Astrocyte (in vitro differentiated cells and primary cell): ENCODE measurements around the gene ATP6V0B. TPM values are rescaled to one million over a fixed set of nuclear protein-coding genes. Genes with fewer than 3 reads are reported as not detected.
A peak's percentile ranks its signal among the peaks of the same experiment; 100 is the strongest.

Experiments
- DNase-seq: peaks from one replicate; pipeline ENCODE4 v3.0.0-alpha.2; 2010; ENCODE audit warnings: low read depth
- FAIRE-seq: peaks from 2 replicates; lab custom pipeline; 2011; peaks lifted over from hg19 to GRCh38; lab: Jason Lieb, UNC
- H2AFZ ChIP-seq: 2 replicates; pipeline ENCODE4 v1.6.0; 2012; ENCODE audit warnings: low read depth, low read length, inconsistent platforms
- H3K27ac ChIP-seq: 2 replicates; pipeline ENCODE4 v1.5.1; 2011; ENCODE audit warnings: low read depth, low read length, inconsistent platforms
- H3K27me3 ChIP-seq: 2 replicates; pipeline ENCODE4 v1.6.0; 2011; ENCODE audit warnings: low read length, inconsistent platforms; ENCODE audit not compliant: insufficient read depth
- H3K36me3 ChIP-seq: 2 replicates; pipeline ENCODE4 v1.5.1; 2011; ENCODE audit warnings: low read length, inconsistent platforms; ENCODE audit not compliant: insufficient read depth
- H3K4me1 ChIP-seq: 2 replicates; pipeline ENCODE4 v1.5.1; 2011; ENCODE audit warnings: low read length, inconsistent platforms; ENCODE audit not compliant: insufficient read depth
- H3K4me2 ChIP-seq: 2 replicates; pipeline ENCODE4 v1.6.0; 2012; ENCODE audit warnings: low read length, inconsistent platforms
- H3K4me3 ChIP-seq: 2 replicates; pipeline ENCODE4 v1.5.1; 2011; ENCODE audit warnings: low read depth, mild to moderate bottlenecking, low read length, inconsistent platforms; ENCODE audit not compliant: insufficient read depth
- H3K79me2 ChIP-seq: 2 replicates; pipeline ENCODE4 v1.6.0; 2012; ENCODE audit warnings: mild to moderate bottlenecking, low read length, inconsistent platforms; ENCODE audit not compliant: insufficient read depth
- H3K9ac ChIP-seq: 2 replicates; pipeline ENCODE4 v1.6.0; 2012; ENCODE audit warnings: mild to moderate bottlenecking, low read length, inconsistent platforms
- H3K9me3 ChIP-seq: 2 replicates; pipeline ENCODE4 v1.5.1; 2012; ENCODE audit warnings: low read depth, mild to moderate bottlenecking, low read length, inconsistent platforms; ENCODE audit not compliant: insufficient read depth
- H4K20me1 ChIP-seq: 2 replicates; pipeline ENCODE4 v1.6.0; 2012; ENCODE audit warnings: low read length, inconsistent platforms; ENCODE audit not compliant: insufficient read depth
- H3K27ac Mint-ChIP-seq: one replicate; pipeline ENCODE4 v1.8.0; 2021; ENCODE audit warnings: mild to moderate bottlenecking, mixed read lengths; ENCODE audit not compliant: unreplicated experiment
- H3K27me3 Mint-ChIP-seq: one replicate; pipeline ENCODE4 v1.8.0; 2021; ENCODE audit warnings: low read depth, mixed read lengths; ENCODE audit not compliant: unreplicated experiment
- H3K36me3 Mint-ChIP-seq: one replicate; pipeline ENCODE4 v1.8.0; 2021; ENCODE audit warnings: low read depth, mixed read lengths; ENCODE audit not compliant: unreplicated experiment
- H3K4me1 Mint-ChIP-seq: one replicate; pipeline ENCODE4 v1.8.0; 2021; ENCODE audit warnings: low read depth, mixed read lengths; ENCODE audit not compliant: unreplicated experiment
- H3K4me3 Mint-ChIP-seq: one replicate; pipeline ENCODE4 v1.8.0; 2021; ENCODE audit warnings: mild to moderate bottlenecking, moderate library complexity, mixed read lengths; ENCODE audit not compliant: unreplicated experiment
- H3K9me3 Mint-ChIP-seq: one replicate; pipeline ENCODE4 v1.8.0; 2021; ENCODE audit warnings: mild to moderate bottlenecking, mixed read lengths; ENCODE audit not compliant: unreplicated experiment
- CTCF ChIP-seq: IDR thresholded peaks from 2 replicates; pipeline ENCODE4 v1.5.1; 2011; ENCODE audit warnings: low read depth, mild to moderate bottlenecking, inconsistent platforms, low read length, moderate library complexity; ENCODE audit not compliant: insufficient read depth
- EZH2 ChIP-seq: IDR thresholded peaks from 2 replicates; pipeline ENCODE4 v1.6.1; 2012; ENCODE audit warnings: mild to moderate bottlenecking, low read length, inconsistent platforms; ENCODE audit not compliant: insufficient read depth
- total RNA-seq: library from RNA; stranded (reverse); gene quantifications from 2 replicates; pipeline ENCODE4 v1.2.1, GENCODE V29; 2021

ATP6V0B gene
- total RNA-seq, 1 donor from 2014 or later, result 175 TPM

- TF ChIP-seq EZH2 (no peak), CTCF (no peak)
- Mint-ChIP-seq H3K9me3 (no peaks in the 10 kb centered on the region), H3K27me3 (no peaks in the 10 kb centered on the region), H3K36me3 (peaks cover 21% of the 10 kb centered on the region), H3K27ac (peak overlapping the region; percentile 76), H3K4me3 (peak overlapping the region; percentile 88), H3K4me1 (peaks cover 34% of the 10 kb centered on the region)
- Histone ChIP-seq H3K9ac (no peak overlapping the region), H3K4me2 (peak overlapping the region; percentile 97), H3K79me2 (peaks cover 65% of the 10 kb centered on the region), H3K36me3 (peaks cover 24% of the 10 kb centered on the region), H3K4me1 (peaks cover 45% of the 10 kb centered on the region), H2AFZ (no peak overlapping the region), H3K27ac (no peak overlapping the region), H3K9me3 (no peaks in the 10 kb centered on the region), H3K27me3 (no peaks in the 10 kb centered on the region), H3K4me3 (no peak overlapping the region), H4K20me1 (peaks cover 49% of the 10 kb centered on the region)
- FAIRE-seq, result no peak
- DNase-seq, result no peak
Observed at GRCh38 chr1:43976890-43977289, 2.1 kb downstream of the ATP6V0B start.

- Histone ChIP-seq H3K4me2 (peak overlapping the region; percentile 97), H3K9me3 (no peaks in the 10 kb centered on the region), H3K36me3 (peaks cover 24% of the 10 kb centered on the region), H4K20me1 (peaks cover 56% of the 10 kb centered on the region), H3K9ac (no peak overlapping the region), H3K4me1 (peaks cover 49% of the 10 kb centered on the region), H3K4me3 (no peak overlapping the region), H2AFZ (no peak overlapping the region), H3K27me3 (no peaks in the 10 kb centered on the region), H3K79me2 (peaks cover 72% of the 10 kb centered on the region), H3K27ac (no peak overlapping the region)
- FAIRE-seq, result no peak
- peak overlapping the region; percentile 88 for H3K4me3 Mint-ChIP-seq
- no peak for DNase-seq
- no peaks in the 10 kb centered on the region for H3K9me3 Mint-ChIP-seq
- TF ChIP-seq CTCF, result no peak
- peaks cover 22% of the 10 kb centered on the region for H3K36me3 Mint-ChIP-seq
- peaks cover 36% of the 10 kb centered on the region for H3K4me1 Mint-ChIP-seq
- H3K27me3 Mint-ChIP-seq, result no peaks in the 10 kb centered on the region
- H3K27ac Mint-ChIP-seq, result peak overlapping the region; percentile 85
Observed at GRCh38 chr1:43977376-43978263, 2.9 kb downstream of the ATP6V0B start.

GRCh38 chr1:43978264-43978550, 3.4 kb downstream of the ATP6V0B start:
- H3K9ac ChIP-seq, result peak overlapping the region; percentile 84
- H2AFZ ChIP-seq, result no peak overlapping the region
- peaks cover 62% of the 10 kb centered on the region for H4K20me1 ChIP-seq
- H3K4me1 ChIP-seq, result peaks cover 49% of the 10 kb centered on the region
- no peak for FAIRE-seq
- peaks cover 37% of the 10 kb centered on the region for H3K4me1 Mint-ChIP-seq
- H3K36me3 ChIP-seq, result peaks cover 24% of the 10 kb centered on the region
- H3K9me3 Mint-ChIP-seq, result no peaks in the 10 kb centered on the region
- no peak for TF ChIP-seq EZH2
- TF ChIP-seq CTCF, result no peak
- H3K27me3 Mint-ChIP-seq, result no peaks in the 10 kb centered on the region
- DNase-seq, result no peak
- H3K79me2 ChIP-seq, result peaks cover 78% of the 10 kb centered on the region
- no peaks in the 10 kb centered on the region for H3K9me3 ChIP-seq
- no peak overlapping the region for H3K4me3 ChIP-seq
- H3K4me3 Mint-ChIP-seq, result peak overlapping the region; percentile 88
- no peaks in the 10 kb centered on the region for H3K27me3 ChIP-seq
- peak overlapping the region; percentile 85 for H3K27ac Mint-ChIP-seq
- H3K4me2 ChIP-seq, result peak overlapping the region; percentile 97
- no peak overlapping the region for H3K27ac ChIP-seq
- peaks cover 18% of the 10 kb centered on the region for H3K36me3 Mint-ChIP-seq
